GF-D8 (cell line): ENCODE data around the gene APOC1.
"Not testable (repeated sequence)": the region's sequence is repeated elsewhere in the genome, so short reads cannot be mapped to it uniquely, and the experiment has no call there.

Source experiments
- DNase-seq: peaks from one replicate; lab custom pipeline; 2025; lab: John Stamatoyannopoulos, UW

Gene APOC1

DNA sequence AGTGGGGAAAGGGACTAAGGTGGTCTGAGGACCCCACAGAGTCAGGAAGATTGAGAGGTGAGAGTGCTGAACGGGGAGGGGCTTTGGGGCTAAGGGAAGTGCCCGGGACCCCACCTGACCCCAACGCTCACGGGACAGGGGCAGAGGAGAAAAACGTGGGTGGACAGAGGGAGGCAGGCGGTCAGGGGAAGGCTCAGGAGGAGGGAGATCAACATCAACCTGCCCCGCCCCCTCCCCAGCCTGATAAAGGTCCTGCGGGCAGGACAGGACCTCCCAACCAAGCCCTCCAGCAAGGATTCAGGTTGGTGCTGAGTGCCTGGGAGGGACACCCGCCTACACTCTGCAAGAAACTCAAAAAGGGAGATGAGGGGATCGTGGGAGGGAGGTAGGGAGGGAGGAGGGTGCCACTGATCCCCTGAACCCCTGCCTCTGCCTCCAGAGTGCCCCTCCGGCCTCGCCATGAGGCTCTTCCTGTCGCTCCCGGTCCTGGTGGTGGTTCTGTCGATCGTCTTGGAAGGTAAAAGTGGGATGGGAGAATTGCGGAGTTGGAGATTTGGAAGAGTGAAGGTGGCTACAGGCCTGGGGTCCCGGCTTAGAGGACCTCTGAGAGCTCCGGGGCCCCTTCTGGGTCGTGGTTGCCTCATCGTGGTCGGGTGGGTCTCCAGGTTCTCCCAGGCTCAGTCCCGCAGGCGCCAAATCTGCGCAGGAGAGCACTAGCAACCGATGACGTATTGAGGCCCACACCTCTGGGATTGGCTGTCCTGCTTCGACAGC, at the start of gene APOC1:
APOC1 (plus strand) TSS at position 176 of the 774 bp plus-strand sequence; CDS start at position 460, 284 bp downstream.
- peak; percentile 18 for DNase-seq

DNA sequence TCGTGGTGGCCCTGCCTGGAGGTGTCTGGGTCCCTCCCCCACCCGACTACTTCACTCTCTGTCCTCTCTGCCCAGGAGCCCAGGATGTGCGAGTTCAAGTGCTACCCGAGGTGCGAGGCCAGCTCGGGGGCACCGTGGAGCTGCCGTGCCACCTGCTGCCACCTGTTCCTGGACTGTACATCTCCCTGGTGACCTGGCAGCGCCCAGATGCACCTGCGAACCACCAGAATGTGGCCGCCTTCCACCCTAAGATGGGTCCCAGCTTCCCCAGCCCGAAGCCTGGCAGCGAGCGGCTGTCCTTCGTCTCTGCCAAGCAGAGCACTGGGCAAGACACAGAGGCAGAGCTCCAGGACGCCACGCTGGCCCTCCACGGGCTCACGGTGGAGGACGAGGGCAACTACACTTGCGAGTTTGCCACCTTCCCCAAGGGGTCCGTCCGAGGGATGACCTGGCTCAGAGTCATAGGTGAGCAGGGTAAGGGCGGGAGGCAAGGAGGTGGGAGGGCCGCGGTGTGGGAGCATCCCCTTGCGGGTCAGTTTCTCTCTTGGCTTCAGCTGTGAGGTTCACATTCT, 49.1 kb upstream of the APOC1 start:
- DNase-seq, result no peak

DNA sequence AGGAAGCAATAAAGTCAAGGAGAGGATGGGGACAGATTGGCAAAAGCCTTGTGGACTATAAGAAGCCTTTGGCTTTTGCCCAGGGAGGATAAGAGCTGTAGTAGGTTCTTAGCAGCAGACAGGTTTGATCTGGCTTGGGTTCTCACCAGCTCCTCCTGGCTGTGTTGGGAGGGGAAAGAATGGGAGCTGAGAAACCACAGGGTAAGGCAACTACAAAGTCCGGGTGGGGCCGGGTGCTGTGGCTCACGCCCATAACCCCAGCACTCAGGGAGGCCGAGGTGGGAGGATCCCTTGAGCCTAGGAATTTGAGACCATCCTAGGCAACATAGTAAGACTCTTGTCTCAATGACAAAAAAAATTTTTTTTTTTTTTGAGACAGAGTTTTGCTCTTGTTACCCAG, 47.7 kb upstream of the APOC1 start:
- no peak for DNase-seq

DNA sequence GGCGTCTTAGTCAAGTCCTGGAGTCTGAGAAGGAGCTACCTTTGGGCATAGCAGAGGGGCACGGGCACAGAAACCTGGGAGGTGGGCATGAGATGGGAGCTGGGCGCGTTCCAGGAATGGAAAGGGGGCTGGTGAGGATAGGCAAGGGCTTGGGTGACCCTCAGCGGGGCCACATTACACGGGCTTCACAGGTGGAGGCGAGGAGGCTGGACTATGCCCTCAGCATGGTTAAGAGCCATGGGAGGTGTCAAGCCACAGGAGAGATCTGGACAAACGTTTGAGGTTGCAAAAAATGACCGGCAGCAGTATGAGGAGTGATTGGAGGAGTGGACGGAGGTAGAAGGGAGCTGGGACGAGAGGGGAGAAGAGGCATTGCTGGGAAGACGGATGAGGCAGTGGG, 46.8 kb upstream of the APOC1 start:
- DNase-seq, result no peak

DNA sequence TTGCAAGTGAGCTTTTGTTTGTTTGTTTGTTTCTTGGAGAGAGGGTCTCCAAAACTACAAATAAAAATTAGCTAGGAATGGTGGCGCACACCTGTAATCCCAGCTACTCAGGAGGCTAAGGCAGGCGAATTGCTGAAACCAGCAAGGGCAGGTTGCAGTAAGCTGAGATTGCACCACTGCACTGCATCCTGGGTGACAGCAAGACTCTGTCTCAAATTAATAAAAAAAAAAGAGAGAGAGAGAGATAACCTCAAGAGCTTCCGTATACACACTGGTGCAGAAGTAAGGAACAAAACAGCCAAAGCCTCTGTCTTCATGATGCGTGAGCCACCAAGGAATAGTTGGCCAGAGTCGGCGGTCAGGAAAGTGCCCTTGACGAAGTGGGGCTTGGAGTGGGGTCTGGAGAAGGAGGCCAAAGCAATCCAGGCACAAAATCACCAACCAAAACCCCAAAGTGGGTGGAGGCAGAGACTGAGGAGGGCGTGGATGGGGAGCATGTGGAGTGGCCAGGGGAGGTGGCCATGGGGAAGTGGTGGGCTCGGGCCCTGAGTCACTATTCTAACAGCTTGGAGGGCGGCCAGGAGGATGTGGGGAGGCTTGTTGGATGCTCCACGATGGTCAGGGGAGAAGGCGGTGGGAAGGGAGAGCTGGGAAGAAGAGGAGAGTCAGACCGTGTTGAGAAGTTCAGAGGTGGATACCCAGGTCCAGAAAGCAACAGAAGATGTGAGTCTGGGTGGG, 44.5 kb upstream of the APOC1 start:
- DNase-seq, result peak; percentile 65

DNA sequence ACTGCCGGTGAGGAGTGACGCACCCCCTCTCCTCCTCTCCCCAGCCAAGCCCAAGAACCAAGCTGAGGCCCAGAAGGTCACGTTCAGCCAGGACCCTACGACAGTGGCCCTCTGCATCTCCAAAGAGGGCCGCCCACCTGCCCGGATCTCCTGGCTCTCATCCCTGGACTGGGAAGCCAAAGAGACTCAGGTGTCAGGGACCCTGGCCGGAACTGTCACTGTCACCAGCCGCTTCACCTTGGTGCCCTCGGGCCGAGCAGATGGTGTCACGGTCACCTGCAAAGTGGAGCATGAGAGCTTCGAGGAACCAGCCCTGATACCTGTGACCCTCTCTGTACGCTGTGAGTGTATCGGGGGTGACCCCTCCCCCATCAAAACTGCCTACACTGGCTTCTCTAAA, 42.6 kb upstream of the APOC1 start:
- DNase-seq, result no peak

DNA sequence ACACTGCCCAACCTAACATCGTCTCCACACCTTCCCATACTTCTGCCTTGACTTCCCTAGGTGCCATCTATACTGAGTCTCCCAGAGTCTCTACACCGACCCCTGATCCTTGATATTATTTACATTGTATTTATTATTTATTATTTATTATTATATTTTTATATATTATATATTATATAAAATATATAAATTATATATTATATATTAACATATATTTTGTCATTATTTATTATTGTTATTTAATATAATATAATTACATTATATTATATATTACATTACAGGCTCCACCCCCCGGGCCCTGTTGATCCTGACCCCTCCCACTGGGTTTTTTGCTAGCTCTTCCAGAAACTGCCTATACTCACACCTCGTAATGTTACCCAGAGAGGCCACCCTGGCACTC, 41.7 kb upstream of the APOC1 start:
- DNase-seq, result no peak

DNA sequence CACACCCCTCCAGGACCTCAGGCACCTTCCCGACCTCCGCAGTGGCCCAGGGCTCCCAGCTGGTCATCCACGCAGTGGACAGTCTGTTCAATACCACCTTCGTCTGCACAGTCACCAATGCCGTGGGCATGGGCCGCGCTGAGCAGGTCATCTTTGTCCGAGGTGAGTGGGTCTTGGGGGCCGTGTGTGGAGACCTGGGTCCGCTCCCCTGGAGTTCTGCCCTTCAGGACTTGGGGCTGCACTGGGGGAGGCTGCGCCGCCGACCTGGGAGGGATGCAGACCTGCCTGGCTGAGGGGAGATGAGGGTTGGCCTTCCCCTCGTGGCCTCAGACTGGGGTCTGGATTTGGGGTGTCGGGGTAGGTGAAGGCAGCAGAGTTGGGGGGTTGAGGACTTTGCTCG, 40.1 kb upstream of the APOC1 start:
- DNase-seq, result no peak

DNA sequence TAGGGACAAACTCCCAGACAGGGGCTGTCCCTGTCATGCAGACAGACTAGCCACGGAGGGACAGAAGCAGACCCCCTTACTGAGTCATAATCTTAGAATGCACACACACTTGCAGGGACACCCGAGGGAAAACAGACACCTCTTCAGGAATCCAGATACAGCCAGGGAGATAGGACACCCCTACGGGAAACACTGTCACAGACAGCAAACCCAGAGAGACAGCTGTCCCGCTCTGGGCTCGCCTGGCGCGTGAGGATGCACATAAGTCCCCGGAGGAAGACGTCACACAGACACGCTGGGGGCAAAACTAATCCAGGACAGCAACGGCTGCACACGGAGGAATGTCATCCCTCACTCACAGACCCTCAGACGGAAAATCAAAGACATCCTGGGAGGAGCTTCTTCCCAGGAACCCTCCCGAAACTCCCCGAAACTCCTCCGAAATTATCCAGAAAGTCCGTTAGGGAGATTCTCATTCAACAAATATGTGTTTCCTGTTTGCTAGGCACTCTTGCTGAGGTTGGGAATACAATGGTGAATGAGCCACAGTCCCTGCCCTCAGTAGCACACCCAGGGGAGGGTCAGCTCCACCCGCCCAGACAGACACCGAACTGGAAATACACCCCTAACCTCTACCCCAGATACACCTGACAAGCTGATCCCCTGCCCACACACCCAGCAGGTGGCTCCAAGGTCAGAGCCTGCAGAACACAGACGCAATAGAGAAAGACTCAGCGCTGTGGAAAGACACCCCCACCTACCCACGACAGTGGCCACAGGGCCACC, 38.5 kb upstream of the APOC1 start:
- DNase-seq, result no peak

DNA sequence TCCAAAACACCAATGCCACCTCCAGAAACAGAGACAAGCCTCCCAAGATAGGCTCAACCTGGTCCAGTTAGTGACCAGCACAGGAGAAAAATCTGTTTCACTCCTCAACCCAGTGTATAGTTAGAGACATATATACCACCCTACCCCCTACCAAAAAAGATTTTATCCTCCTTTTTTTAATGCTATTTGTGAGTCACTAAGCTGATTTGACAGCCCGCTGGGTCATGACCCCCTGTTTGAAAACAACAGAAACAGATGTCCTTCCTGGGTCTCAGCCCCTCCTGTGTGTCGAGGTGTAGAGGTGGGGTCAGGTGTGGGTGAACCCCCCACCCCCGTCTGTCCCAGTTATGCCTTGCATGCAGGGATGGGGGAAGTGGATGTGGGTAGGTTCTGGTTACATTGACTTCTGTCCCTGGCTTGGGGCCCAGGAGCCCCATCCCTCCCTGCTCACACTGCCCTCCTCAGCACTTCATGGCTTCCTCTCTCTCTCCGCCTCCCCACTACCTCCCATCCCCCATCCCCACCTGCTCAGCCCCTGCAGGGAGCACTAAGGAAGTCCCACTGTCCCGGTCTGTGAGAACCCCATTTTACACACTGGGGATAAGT, 37.4 kb upstream of the APOC1 start:
- DNase-seq, result no peak

DNA sequence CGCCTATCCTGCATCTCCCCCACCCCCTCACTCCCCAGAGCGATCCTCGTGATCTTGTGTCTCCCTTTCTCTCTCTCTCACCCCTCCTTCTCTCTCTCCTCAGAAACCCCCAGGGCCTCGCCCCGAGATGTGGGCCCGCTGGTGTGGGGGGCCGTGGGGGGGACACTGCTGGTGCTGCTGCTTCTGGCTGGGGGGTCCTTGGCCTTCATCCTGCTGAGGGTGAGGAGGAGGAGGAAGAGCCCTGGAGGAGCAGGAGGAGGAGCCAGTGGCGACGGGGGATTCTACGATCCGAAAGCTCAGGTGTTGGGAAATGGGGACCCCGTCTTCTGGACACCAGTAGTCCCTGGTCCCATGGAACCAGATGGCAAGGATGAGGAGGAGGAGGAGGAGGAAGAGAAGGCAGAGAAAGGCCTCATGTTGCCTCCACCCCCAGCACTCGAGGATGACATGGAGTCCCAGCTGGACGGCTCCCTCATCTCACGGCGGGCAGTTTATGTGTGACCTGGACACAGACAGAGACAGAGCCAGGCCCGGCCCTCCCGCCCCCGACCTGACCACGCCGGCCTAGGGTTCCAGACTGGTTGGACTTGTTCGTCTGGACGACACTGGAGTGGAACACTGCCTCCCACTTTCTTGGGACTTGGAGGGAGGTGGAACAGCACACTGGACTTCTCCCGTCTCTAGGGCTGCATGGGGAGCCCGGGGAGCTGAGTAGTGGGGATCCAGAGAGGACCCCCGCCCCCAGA, 36.1 kb upstream of the APOC1 start:
- no peak for DNase-seq

DNA sequence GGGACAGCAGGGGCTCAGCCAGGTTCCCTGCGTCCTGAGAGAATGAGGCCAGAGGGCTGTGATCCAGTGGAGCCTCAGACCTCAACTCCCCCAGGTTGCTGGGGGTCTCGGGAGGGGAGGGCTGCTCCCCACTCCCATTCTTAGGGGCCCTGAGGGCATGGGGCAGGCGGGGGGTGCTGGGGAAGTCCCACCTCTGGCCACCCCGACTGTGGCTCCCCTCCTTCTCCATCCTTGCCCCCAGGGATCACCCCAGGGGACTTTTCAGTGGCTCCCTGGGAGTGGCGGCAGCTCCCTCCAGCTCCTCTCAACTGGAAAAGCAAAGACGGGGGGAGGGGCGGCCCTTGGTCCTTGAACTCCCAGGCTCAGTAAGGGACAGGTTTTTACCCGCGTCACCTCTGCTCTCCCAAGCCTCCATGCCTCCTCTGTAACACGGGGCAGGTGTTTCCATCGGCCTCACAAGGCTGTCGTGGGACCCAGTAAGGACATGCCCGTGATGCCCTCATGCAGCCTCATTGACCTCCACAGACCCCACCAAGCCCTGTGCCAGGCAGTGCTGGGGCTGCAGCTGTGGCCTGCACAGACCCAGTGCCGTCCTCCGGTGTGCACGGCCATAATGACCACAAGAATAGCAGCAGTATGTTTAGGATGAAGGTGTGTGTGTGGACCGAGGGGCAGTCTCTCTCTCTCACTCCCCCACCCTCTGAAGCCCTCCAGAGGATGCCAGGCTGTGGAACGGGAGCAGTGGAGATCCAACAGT, 34.9 kb upstream of the APOC1 start:
- DNase-seq, result no peak

DNA sequence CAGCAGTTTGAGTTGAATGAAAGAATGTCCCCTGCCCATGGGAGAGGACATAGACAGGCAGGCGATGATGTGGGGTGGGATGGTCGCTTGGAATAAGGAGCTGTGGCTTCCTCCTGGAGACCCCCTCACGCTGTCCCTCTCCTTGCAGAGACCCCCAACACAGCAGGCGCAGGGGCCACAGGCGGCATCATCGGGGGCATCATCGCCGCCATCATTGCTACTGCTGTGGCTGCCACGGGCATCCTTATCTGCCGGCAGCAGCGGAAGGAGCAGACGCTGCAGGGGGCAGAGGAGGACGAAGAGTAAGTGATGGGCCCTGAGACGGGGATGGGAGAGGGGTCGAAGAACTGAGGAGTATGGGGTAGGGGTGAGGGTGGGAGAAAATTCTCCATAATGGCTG, 32.3 kb upstream of the APOC1 start:
- no peak for DNase-seq

DNA sequence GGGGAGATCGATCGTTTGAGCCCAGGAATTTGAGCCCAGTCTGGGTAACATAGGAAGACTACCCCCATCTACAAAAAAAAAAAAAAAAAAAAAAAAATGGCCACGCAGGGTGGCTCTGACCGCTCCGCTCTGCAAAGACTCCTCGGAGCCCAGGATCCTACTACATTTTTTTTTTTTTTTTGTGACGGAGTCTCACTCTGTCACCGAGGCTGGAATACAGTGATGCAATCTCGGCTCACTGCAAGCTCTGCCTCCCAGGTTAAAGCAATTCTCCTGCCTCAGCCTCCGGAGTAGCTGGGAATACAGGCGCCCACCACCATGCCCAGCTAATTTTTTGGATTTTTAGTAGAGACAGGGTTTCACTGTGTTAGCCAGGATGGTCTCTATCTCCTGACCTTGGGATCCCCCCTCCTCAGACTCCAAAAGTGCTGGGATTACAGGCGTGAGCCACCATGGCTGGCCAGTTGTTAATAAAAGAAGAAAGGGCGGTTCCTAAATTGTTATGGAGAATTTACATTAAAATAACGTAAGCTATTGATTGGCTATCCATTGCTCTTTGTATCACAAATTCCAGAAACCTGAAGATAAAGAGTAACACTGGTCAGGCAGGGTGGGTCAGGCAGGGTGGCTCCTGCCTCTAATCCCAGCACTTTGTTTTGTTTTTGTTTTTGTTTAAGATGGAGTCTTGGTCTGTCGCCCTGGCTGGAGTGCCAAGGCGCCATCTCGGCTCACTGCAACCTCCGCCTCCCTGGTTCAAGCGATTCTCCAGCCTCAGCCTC, 31.6 kb upstream of the APOC1 start:
- DNase-seq, result not testable (repeated sequence)

DNA sequence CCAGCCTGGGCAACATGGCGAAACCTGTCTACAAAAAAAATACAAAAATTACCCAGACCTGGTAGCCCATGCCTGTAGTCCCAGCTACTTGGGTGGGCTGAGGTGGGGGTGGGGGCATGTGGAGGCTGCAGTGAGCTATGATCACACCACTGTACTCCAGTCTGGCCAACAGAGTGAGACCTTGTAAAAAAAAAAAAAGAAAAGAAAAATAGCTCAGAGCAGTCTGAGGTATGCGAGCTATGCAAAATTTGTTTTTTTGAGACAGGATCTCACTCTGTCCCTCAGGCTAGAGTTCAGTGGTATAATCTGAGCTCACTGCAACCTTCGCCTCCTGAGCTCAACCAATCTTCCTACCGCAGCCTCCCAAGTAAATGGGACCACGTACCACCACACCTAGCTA, 30.5 kb upstream of the APOC1 start:
- no peak for DNase-seq

DNA sequence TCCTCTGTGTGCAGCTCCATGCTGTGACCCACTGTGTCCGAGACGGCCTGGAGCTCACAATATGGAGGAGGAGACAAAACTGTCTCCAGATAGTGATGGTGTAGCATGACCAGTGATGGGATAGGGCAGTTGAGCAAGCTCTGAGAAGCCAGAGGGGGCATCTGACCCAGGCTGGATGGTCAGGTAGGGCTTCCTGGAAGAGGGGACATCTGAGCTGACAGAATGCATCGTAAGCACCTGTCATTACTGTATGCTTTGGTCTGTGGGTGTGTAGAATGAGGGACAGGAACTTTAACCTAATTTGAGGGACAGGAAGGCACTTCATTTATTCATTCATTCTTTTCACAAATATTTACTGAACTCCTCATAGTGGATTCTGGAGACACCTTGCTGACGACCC, 29.8 kb upstream of the APOC1 start:
- no peak for DNase-seq

DNA sequence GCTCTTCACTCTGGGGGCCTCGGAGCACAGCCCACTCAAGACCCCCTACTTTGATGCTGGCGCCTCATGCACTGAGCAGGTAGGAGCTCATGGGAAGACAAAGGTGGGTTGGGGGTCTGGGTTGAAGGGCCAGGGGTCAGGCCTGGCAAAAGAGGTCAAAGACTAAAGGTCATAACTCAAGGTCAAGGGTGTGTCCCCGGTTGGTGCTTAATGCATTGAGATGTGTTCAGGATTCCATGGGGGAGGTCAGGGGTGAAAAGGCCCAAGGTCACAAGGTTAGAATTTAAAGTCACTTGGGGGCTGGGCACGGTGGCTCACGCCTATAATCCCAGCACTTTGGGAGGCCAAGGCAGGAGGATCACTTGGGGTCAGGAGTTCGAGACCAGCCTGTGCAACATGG, 28.3 kb upstream of the APOC1 start:
- no peak for DNase-seq

DNA sequence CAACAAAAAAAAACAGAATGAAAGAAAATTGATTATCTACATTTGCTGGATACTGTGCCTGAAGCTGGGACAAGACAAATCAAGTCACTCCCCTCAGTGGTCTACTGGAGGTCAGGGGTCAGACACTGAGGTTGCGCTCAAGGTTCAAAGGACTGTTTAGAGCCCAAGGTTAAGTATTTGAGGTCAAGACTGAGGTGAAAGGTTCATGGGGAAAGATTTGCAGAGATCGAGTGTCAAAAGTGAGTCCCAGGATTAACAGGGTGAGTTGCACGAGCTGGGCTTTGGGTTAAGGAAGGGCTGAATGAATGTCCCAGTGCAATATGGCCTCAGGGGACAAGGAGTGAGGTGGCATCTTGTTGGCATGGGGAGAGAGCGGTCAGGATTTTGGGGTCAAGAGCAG, 26.8 kb upstream of the APOC1 start:
- DNase-seq, result no peak

DNA sequence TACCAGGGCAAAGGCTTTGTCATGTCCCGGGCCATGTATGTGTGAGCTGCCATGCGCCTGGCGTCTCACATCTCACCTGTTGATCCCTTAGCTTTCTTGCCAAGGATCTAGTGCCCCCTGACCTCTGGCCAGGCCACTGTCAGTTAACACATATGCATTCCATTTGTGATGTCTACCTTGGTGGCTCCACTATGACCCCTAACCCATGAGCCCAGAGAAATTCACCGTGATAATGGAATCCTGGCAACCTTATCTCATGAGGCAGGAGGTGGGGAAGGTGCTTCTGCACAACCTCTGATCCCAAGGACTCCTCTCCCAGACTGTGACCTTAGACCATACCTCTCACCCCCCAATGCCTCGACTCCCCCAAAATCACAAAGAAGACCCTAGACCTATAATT, 26.1 kb upstream of the APOC1 start:
- DNase-seq, result not testable (repeated sequence)
